ENCODE results near the gene AK9. TPM values are rescaled to one million over a fixed set of nuclear protein-coding genes. Genes with fewer than 3 reads are reported as not detected.
A peak's percentile ranks its signal among the peaks of the same experiment; 100 is the strongest.
"Not testable (repeated sequence)": the region's sequence is repeated elsewhere in the genome, so short reads cannot be mapped to it uniquely, and the experiment has no call there.

AK9 gene
- polyA plus RNA-seq, 4 donors, result 7.2 to 13.4 (median 12.0) TPM

DNA sequence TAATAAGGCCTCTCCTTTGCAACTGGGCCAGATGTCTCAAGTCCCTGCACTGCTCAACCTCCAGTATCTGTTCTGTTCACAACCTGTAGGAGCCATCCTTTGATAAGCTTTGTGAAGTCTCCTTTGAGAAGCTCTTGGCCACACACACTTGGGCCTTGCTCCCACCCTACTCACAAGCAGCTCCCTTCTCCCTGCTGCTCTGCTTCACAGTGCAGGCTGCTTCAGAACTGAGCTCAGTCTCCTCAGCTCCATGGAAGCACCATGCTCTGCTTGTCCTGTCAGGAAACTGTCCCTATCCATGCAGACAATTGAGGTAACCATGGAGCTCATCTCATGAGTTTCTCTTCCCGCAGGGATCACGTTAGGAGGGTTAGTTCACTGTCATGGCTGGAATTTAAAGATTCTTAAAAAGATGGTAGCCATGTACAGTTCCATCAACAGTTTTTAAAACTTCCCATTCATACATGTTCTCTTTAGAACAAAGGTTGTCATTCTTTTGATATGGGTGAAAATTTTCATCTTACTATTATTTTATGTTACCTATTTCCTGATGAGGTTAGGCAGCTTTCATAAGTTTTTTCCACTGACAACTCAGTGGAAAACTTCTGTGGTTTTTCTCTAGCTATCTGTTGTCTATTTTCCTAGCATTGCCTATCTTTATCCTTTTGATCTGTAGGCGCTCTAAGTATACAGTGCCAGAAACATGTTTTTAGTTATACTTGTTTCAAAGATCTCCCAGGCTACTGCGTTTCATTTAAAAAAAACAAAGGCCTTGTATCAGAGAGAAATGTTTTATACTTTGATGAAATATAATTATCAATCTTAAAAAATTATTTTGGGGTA lies 62.6 kb downstream of the AK9 start:
- no peak for DNase-seq (ENCODE audit: low read depth in 4 of 4, low spot score in 3 of 4)

- DNase-seq (ENCODE audit: low read depth in 4 of 4, low spot score in 3 of 4), result no peak
Observed at GRCh38 chr6:109626311-109626710, 64.7 kb downstream of the AK9 start.

DNA sequence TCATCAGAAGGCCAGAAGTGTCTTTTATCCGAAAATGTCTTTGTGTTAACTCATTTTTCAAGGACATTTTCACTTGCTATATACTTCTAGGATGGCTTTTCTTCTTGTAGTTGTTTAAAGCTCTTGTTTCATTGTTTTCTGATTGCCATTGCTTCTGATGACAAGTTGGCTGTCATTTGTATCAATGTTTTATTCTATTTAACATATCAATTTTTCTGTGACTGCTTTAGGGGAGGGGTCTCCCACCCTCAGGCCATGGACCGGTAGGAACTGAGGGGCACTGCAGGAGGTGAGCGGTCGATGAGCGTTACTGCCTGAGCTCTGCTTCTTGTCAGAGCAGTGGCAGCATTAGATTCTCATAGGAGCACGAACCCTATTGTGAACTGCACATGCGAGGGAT lies 65.8 kb downstream of the AK9 start:
- no peak for DNase-seq (ENCODE audit: low read depth in 4 of 4, low spot score in 3 of 4)

GRCh38 chr6:109623288-109623687 lies 67.7 kb downstream of the AK9 start:
- no peak for DNase-seq (ENCODE audit: low read depth in 4 of 4, low spot score in 3 of 4)

- DNase-seq (ENCODE audit: low read depth in 4 of 4, low spot score in 3 of 4), result no peak
Observed at GRCh38 chr6:109612268-109612667, 78.7 kb downstream of the AK9 start.

- DNase-seq (ENCODE audit: low read depth in 4 of 4, low spot score in 3 of 4), result no peak
Observed at GRCh38 chr6:109611502-109611901, 79.5 kb downstream of the AK9 start.

- DNase-seq (ENCODE audit: low read depth in 4 of 4, low spot score in 3 of 4), result peak in 2 of 4 donors; percentile 12 to 21
Observed at GRCh38 chr6:109610590-109610989, 80.4 kb downstream of the AK9 start.

DNA sequence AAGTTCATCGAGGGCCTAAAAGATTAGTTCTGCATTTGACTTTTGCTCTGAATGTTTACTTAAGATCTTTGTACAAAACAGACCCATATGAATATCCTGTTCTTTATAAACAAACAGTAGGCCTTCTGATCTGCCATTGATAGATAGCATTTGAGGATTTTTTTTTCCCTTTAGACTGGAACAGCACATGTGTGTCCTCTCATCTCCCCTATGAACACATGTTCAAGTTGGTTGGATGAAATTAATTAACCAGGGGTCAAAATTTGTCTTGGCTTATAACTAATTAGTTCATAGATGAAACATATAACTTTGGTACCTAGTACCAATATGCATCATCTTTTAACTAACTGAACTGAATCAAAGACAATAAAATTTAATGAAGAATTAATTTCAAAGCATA lies 81.3 kb downstream of the AK9 start:
- DNase-seq (ENCODE audit: low read depth in 4 of 4, low spot score in 3 of 4), result no peak

DNA sequence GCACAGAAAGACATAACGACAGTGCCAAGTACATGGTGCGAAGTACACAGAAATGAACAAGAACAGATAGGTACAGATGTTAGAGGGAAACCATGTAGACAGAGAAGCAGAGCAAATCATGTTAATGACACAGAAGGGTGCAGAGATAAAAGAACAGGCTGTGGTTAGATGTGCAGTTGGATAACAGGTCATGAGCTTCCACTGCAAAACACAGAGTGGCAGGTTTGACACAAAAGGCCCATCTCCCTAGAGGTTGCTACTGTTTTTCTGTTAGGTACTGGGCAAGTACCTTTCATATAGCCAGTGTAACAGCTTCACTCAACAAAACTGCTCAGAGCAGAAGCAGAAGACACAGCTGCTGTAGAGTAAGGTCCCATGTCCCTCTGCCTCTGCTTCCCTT lies 84.6 kb downstream of the AK9 start:
- DNase-seq (ENCODE audit: low read depth in 4 of 4, low spot score in 3 of 4), result no peak

DNA sequence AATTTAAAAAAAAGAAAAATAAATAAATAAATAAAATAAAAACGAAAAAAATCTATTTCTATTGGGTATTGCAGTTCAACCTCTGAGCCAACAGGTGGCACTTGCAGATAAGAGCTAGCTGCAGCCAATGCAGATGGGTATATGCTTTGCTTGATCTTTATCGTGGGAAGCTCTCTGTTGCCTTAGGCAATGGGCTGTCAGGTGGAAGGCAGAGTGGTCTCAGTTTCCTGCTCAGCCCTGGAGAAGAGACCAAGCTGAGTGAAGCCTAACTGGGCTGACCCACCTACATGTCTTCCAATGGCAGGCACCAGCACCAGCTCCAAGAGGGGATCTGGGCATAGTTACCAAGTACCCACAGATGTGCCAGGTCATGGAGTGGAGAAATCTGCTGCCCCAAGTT lies 95.0 kb downstream of the AK9 start:
- DNase-seq (ENCODE audit: low read depth in 4 of 4, low spot score in 3 of 4), result no peak

GRCh38 chr6:109580519-109580918 lies 110.5 kb downstream of the AK9 start:
- no peak for DNase-seq (ENCODE audit: low read depth in 4 of 4, low spot score in 3 of 4)

DNA sequence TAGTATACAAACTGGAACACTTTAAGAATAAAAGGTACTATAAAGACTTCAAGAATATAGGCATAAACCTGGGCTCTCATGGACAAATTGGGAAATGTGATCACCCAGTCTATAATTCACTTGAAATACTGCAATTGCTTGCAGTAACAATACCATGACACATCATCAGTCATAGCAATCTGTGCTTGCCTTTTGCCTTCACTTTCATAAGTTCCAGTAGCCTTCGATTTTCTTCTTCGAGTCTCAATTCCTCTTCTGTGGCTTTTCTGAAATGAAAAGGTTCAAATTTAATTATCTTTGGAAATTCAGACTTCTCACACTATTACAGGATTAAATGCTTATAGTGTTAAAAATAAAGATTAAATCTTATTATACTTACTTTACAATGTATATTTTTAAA lies 111.6 kb downstream of the AK9 start:
- no peak for DNase-seq (ENCODE audit: low read depth in 4 of 4, low spot score in 3 of 4)

- not testable (repeated sequence) for DNase-seq (ENCODE audit: low read depth in 4 of 4, low spot score in 3 of 4)
Observed at GRCh38 chr6:109569901-109570300, 121.1 kb downstream of the AK9 start.

DNA sequence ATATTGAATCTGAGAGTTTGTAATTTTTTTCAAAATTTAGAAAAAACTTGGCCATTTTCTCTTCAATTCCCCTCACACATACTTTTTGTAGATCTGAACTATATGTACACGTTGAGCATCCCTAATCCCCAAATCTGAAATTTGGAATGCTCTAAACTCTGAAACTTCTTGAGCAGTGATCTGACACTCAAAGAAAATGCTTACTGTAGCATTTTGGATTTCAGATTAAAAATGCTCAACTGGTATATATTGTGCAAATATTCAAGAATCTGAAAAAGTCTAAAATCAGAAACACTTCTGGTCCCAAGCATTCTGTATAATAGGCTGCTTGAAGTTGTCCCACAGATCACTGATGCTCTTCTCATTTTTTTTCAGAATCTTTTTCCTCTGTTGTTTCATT lies 129.2 kb downstream of the AK9 start:
- DNase-seq (ENCODE audit: low read depth in 4 of 4, low spot score in 3 of 4), result no peak

DNA sequence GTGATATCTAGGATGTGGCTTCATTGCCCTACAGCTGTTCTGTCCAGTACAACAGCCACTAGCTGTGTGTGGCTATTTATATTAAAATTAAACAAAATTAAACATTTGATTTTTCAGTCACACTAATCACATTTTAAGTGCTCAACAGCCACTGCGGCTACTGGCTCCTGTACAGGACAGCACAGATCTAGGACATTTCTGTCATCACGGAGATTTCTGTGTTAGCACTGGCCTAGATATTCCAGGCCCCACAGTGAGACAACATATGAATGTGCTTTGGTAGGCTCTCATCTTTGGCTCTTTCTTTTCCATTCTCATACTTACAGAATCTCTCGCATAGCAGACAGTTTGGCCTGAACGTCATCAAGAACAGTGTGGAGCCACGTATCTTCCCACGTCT lies 159.6 kb downstream of the AK9 start:
- no peak for DNase-seq (ENCODE audit: low read depth in 4 of 4, low spot score in 3 of 4)

GRCh38 chr6:109527989-109528388 lies 163.0 kb downstream of the AK9 start:
- no peak for DNase-seq (ENCODE audit: low read depth in 4 of 4, low spot score in 3 of 4)

DNA sequence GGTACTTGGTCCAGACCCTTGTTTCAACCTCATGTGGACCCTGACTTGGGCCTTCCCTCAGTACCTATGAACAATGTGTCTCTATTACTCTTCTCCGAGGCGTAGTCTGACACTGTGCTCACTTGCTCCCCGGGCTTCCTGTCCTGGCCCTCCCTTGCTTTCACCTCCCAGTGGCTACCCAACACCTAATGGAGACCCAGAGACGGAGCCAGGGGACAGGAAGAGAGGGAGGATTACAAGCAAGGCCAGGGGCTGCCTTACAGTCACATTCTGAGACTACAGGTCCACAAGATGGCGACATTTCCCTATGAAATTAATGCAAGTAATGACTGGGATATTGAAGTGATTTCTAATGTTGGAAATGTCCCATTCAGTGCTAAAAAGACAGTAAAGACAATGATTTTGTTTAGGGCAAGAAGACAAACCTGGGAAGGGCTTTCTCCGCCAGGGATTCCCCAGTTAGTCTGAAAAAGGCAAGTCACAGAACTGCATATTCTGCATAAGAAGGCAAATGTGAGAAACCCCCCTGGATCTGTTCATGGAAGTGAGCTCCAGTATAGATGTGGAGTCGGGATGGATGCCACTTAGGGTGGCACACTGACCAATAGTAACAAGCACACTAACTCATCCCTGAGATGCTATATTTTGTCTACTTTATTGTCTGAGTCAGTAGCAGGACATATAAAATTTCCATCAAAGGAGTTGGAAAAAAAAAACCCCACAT lies 163.9 kb downstream of the AK9 start:
- peak; percentile 35 to 52 (median 44) for DNase-seq (ENCODE audit: low read depth in 4 of 4, low spot score in 3 of 4)

GRCh38 chr6:109524129-109524528 lies 166.9 kb downstream of the AK9 start:
- DNase-seq (ENCODE audit: low read depth in 4 of 4, low spot score in 3 of 4), result no peak

- no peak for DNase-seq (ENCODE audit: low read depth in 4 of 4, low spot score in 3 of 4)
Observed at GRCh38 chr6:109523478-109523877, 167.5 kb downstream of the AK9 start.

GRCh38 chr6:109521080-109521479 lies 169.9 kb downstream of the AK9 start:
- no peak for DNase-seq (ENCODE audit: low read depth in 4 of 4, low spot score in 3 of 4)

DNA sequence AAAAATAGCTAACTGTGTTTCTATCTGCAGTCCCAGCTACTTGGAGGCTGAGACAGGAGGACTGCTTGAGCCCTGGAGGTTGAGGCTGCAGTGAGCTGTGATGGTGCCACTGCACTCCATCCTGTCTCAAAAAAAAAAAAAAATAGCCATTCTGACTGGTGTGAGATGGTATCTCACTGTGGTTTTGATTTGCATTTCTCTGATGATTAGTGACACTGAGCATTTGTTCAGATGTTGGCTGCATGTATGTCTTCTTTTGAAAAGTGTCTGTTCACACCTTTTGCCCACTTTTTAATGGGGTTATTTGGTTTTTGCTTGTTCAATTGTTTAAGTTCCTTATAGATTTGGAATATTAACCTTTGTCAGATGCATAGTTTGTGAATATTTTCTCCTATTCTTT lies 171.4 kb downstream of the AK9 start:
- DNase-seq (ENCODE audit: low read depth in 4 of 4, low spot score in 3 of 4), result not testable (repeated sequence)

- no peak for DNase-seq (ENCODE audit: low read depth in 4 of 4, low spot score in 3 of 4)
Observed at GRCh38 chr6:109516929-109517328, 174.1 kb downstream of the AK9 start.
